Activated CD4-positive, CD25-positive, alpha-beta regulatory T cell treated with anti-CD3 and anti-CD28 coated beads, Interleukin-2, amount 50 U/mL, for 16 hours (primary cell): ENCODE measurements around the gene SLC8B1.
A peak's percentile ranks its signal among the peaks of the same experiment; 100 is the strongest.
"Not testable (repeated sequence)": the region's sequence is repeated elsewhere in the genome, so short reads cannot be mapped to it uniquely, and the experiment has no call there.

Source experiments
- DNase-seq: peaks from one replicate; pipeline ENCODE4 v3.0.0-alpha.2; 2020; ENCODE audit warnings: low read depth, low spot score

The SLC8B1 gene

GRCh38 chr12:113358381-113359132 lies 23.6 kb upstream of the SLC8B1 start, which contains the start of gene PLBD2:
Gene PLBD2, plus strand, starts transcription at chr12:113358587. Its CDS starts 14 bp downstream, at chr12:113358601.
- DNase-seq, result peak; percentile 87

GRCh38 chr12:113354192-113354591 lies 19.3 kb upstream of the SLC8B1 start:
- not testable (repeated sequence) for DNase-seq

- DNase-seq, result no peak
Observed at GRCh38 chr12:113351089-113351488, 16.2 kb upstream of the SLC8B1 start.

GRCh38 chr12:113348849-113349536 lies 14.1 kb upstream of the SLC8B1 start:
- DNase-seq, result no peak

DNA sequence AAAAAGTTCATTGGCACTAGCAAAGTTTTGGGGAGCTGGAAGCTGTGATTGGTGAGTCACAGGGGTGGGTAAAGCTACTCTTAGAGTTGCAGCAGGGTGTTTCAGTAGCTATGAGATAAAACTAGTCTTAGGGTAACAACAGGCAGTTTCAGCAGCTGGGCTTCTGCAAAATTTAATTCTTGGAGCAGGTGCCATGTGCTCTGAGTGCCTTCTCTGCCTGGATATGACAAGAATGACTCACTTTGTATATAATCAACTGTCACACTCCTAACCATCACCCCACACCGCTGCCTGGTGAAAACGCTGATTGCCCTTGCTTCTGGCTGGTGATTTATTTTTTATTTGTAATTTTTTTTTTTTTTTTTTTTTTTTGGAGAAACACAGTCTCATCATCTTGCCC lies 13.0 kb upstream of the SLC8B1 start:
- DNase-seq, result no peak

GRCh38 chr12:113347107-113347506 lies 12.2 kb upstream of the SLC8B1 start:
- no peak for DNase-seq

DNA sequence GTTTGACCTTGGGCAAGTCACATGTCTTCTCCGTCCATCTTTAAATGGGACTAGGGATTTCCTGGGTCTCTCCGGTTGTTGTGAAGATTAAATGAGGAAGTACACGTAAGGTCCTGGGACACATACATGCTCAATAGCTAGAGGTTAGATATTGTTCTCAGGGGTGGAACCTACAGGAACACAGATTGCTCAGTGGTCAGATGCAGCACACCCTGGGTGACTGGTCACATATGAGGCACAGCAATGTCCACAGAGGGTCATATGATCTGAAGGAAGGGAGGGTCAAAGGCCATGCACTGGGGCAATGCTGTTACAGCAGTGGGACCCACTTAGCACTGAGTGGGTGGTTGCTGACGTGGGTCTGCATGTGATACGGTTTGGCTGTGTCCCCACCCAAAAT lies 11.4 kb upstream of the SLC8B1 start:
- no peak for DNase-seq

DNA sequence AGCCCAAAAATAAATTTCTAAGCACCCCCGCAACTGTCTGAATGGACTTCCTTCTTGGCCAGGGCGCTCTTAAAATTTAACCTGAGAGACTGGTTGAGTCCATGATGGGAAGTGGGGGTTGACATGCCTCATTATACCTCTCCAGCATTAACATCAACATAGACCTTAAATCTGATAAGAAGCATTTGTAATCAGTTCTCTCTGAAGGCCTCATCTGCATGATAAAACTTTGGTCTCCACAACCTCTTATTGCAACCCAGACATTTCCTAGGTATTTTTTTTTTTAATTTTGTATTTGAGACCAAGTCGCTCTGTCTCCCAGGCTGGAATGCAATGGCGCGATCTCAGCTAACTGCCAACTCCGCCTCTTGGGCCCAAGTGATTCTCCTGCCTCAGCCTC lies 10.4 kb upstream of the SLC8B1 start:
- DNase-seq, result no peak

- DNase-seq, result no peak
Observed at GRCh38 chr12:113341535-113341934, 6.6 kb upstream of the SLC8B1 start.

GRCh38 chr12:113340061-113340460 lies 5.2 kb upstream of the SLC8B1 start:
- DNase-seq, result no peak

GRCh38 chr12:113339540-113339939 lies 4.6 kb upstream of the SLC8B1 start:
- no peak for DNase-seq

GRCh38 chr12:113333877-113334785 lies 778 bp downstream of the SLC8B1 start:
- DNase-seq, result no peak

GRCh38 chr12:113333418-113333750 lies 1.5 kb downstream of the SLC8B1 start:
- DNase-seq, result no peak

DNA sequence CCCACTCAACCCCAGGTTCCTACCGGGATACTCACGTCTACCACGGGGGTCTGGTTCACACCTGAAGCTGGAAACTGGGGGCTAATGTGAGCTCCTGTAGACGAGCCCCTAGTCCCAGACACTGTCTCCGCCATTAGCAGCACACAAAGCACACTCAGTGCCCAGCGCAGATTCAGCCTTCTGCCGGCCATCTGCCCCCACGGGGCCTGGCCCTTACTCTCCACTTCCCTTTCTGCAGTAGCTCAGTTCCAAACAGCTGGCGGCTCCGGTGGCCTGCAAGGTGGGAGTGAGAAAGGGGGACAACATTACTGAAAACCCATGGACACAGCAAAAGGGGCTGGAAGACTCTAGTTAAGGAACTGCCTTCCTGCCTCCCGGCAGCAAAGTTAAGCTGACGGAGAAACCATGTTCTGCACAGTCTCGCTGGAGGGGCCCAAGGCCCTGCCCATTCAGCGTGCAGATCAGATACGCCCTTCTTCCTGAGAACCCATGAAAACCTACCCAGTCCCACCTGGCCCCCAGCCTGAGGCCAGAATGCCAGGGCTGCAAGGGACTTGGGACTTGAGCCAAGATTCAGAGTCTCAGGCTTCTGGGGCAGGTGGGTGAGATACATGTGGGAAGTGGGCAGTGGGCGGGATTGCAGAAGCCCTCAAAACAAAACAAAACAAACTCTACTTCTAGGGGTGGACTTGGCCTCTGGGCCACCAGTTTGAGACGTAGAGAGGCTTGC lies 2.1 kb downstream of the SLC8B1 start:
- DNase-seq, result no peak

DNA sequence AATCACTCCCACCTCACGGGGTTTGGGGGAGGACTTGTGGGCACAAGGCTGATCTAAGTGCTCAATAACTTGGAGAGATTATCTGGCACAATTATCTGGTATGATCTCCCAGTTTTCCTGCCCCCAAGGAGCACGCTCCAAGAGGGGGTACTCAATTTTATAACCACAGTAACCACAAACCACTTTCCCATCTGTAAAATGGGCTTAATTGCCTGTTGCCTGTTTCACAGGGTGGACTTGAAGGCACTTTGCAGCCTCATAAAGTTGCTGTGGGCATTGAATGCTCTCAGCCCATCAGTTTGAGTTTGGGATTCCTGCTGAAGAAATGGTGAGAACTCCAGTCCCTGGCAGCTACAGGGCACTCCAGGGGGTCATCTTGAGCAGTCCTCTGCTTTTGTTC lies 4.4 kb downstream of the SLC8B1 start:
- no peak for DNase-seq

DNA sequence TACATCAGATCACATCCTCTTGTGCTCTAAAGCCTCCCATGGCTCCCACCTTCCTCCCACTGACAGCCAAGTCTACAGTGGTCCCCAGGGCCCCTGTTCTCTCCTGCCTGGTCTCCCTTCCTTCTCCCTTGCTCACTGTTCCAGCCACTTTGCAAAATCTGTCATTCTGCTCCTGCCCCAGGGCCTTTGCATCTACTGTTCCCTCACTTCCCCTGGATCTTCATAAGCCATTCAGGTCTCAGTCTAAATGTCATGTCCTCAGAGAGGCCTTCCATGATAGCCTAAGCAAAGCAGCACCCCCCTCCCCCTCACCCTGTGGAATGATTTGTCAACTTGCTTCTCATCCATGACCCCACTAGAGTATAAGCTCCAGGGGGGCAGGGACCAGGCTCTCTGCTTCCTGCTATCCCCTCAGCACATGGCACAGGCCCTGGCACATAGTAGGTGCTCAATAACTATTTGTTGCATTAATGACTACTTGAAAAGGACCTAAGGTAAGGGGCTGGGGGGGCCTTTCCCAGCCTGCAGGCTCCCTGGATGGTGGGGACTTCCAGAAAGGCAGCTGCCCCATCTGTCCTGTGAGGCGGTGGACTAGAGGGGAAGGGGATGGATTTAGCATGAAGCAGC lies 5.0 kb downstream of the SLC8B1 start:
- no peak for DNase-seq

- DNase-seq, result no peak
Observed at GRCh38 chr12:113329022-113329790, 5.7 kb downstream of the SLC8B1 start.

DNA sequence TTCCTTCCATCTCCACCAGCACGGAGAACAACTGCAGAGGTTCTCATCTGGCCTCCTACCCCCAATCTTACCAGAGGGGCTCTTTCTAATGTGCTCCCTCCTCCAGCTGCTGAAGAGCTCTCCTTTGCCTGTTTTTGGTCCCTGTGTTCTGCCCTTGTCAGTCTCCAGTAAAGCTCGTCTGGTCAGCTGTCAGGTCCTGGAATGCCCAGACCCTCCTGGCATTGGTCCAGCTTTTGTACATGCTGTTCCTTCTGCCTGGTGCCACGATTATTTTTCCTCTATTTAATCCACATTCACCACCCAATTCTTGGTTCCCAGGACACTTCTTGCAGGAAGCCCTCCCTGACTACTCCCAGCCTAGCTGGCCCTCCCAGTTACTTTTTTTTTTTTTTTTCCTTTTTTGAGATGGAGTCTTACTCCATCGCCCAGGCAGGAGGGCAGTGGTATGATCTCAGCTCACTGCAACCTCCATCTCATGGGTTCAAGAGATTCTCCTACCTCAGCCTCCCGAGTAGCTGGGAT lies 6.5 kb downstream of the SLC8B1 start:
- DNase-seq, result no peak

DNA sequence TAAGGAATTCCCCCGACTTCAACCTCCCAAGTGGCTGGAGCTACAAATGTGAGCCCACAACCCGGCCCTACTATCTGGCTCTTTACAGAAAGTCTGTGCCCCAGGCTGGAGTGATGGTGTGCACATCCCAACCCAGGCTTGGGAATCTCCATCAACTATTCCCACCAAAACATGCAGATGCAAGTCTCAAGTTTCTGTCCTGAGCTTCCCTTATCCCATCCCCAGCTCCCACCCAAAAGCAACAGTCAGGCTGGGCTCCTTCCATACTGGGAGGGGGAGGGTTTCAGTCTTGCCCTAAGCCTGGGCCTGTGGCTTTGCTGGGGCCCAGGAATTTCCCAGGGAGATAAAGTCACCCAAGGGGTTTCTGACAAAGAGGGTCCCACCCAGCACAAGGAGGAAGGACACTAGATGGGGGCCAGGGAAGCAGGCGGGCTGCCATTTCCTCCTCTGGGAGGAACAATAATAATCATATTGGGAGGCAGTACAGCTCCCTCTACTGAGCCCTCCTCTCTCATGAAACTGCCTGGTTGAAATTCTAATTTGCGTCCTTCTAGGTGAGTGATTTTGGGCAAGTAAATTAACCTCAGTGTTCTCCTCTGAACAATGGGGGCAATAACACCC lies 8.0 kb downstream of the SLC8B1 start:
- DNase-seq, result no peak

DNA sequence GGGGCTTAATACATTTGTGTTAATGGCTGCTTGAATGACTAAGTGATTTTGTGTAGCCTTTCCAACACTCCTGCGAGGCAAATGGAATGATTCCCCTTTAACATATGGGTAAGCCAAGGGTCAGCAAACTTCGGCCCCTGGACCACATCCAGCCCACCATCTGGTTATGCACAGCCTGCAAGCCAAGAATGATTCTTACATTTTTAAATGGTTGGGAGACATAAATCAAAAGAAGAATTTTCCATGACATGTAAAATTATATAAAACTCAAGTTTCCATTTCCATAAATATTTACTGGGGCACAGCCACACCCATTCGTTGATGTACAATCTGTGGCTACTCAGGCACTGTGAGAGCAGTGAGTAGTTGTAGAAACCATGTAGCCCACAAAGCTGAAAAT lies 9.0 kb downstream of the SLC8B1 start:
- DNase-seq, result no peak
